Forelimb muscle (tissue), 1 donor: ENCODE measurements around the gene TJP2. TPM values are rescaled to one million over a fixed set of nuclear protein-coding genes. Genes with fewer than 3 reads are reported as not detected.
"Not testable (repeated sequence)": the region's sequence is repeated elsewhere in the genome, so short reads cannot be mapped to it uniquely, and the experiment has no call there.

ENCODE experiments used
- DNase-seq: peaks from one replicate; pipeline ENCODE4 v3.0.0-alpha.2; 2013; ENCODE audit warnings: low read depth
- polyA plus RNA-seq: library from polyadenylated mRNA; unstranded; fragments of 120-200 nt; gene quantifications from one replicate; pipeline ENCODE4 v1.2.1, GENCODE V29; 2013; ENCODE audit not compliant: insufficient read length

The TJP2 gene
- polyA plus RNA-seq, 1 donor: 9.7 TPM

DNA sequence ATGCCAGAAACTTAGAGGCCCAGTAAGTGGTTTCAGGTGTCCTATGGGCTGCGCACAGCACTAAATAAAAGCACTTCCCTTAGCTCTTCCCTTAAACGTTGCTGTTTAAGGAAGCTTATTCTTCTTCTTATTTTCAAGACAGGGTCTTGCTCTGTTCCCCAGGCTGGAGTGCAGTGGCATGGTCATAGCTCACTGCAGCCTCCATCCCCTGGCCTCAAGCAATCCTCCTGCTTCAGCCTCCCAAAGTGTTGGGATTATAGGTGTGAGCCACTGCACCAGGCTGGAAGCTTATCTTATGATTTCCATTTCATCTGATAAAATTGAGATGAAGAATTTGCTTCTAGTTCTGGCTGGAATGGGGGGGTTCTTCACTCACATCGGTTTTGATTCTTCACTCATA, 15.6 kb upstream of the TJP2 start:
- DNase-seq: no peak

DNA sequence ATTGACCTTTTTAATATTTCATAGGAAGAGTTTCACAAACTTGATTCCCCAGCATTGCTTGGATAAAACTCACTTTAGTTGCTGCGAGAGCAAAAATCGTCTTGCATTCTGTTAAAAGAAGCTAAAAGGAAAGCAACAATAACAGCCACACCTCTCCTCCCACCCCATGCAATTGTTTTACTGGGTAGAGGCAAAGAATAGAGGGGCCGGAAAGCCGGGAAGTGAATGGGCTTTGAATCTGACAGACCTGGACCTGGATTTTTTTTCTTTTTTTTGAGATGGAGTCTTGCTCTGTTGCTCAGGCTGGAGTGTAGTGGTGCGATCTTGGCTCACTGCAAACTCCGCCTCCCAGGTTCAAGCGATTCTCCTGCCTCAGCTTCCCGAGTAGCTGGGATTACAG, 9.5 kb upstream of the TJP2 start:
- DNase-seq: not testable (repeated sequence)

DNA sequence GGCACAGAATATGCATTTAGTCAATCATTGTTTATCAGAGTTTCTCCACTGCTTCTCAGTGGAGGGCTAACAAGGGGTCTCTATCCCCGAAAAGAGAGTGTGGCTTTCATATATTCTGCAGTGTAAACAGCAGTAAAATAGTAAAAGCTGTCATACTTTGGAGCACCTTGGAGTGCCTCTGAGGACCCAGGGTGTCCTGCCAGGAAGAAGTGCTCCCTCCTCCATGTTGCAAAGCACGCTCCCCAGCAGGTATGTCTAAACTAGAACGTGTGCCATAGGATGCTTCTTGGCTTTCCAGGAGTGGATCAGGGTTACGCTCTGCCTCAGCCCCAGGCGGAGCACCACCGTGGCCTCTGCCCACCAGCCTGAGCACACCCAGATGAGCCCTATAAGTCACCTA, 8.5 kb upstream of the TJP2 start:
- no peak for DNase-seq

DNA sequence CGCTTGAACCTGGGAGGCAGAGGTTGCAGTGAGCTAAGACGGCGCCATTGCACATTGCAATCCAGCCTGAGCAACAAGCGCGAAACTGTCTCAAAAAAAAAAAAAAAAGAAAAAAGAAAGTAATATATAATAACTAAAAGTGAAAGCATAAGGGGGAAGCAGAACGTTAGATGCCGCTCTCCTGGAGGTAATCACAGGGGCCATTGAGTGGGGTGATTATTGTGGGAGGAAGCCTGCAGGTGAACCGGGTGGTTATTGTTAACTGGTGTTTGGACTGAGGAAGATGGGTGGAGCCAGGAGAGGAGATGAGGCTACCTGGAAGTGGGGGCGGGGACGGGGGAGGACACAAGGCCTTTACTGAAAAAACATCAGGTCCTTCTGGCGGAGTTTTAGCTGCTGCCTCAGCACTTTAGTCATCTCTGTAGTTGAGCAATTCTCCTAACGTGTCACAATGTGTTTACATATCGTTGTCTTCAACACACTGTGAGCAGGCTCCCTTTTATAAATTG, 5.3 kb upstream of the TJP2 start:
- DNase-seq: no peak

DNA sequence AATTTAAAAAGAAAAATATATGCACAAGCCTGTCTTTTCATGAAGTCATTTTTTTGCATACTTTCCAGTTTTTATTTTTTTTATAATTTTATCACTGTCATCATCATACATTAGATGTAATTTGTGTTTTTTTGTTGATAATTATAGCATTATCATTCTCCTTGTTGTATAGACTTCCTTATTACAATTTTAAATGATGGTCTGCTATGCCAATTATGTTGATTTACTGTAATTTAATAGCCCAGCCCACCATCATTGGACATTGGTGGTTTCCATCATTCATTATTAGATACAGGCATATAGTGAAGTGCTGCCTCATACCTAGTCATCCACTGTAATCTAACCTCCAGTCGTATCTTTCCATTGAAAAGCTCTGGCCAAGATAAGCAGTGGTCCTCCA, 3.8 kb upstream of the TJP2 start:
- no peak for DNase-seq

DNA sequence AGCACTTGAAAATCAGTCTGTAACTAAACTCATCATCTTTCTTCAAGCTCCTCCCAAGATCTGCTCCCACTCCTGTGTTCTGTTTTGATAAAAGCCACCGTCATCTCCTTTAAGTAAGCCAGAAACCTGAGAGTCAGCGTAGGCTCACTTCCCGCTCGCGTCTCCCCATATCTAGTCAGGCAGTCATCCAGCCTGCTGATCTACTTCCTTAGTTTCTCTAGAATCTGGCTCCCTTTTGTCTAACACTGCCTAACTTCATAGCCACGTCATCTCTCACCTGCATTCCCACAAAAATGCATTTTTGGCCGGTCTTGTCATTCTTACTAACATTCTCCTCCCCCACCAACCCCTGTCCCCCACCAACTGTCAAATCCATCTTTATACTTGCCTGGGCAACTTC, 3.0 kb upstream of the TJP2 start:
- no peak for DNase-seq

DNA sequence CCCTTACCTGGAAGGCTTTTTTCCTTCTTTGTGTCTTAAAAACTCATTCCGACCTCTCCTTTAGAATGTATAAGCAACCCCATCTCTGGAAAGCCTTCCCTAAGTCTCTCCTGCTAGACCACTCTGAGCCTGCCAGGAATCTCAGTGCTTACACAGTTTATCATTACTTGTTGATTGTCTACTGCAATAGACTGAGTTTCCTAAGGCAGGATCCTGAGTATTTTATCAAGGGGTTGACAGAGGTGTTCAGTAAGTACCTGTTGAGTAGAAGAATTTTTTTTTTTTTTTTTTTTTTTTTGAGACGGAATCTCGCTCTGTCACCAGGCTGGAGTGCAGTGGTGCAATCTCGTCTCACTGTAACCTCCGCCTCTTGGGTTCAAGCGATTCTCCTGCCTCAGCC, 2.6 kb upstream of the TJP2 start:
- no peak for DNase-seq

DNA sequence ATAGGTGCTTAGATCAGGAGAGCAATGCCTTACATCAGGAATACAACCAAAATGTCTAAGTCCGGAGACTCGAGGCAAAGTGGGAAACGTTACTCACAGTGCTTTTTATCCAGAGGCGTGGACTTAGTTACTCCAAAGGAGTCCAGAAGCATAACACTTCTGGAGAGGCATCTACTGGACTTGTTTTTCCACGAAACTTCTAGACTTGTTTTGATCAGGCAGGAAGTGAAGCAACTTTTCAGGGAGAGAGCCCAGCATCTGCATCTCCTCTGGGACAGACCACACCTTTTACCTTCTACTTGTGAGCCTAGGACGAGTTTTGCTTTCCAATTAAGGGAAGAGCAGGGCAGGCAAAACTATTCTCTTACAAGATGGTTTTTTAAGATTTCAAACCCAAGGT, 1.2 kb upstream of the TJP2 start:
- no peak for DNase-seq

DNA sequence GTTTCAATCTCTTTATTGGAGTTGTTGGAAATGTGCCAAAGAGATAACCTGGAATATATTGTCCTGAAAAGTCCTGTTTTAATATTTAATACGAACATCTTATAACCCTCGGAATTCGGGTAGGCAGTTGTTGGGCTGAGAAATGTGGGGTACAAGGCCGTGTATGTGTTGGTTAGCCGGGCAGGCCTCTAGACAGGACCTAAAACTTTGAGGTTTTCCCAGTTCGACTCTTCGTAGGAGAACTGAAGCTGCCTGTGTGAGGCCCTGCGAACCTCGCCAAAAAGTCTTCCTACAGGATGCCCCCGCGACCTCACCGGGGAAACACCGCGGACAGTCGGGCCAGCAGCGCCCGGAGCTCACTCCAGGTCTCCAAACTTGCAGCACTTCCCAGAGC, 583 bp upstream of the TJP2 start:
- no peak for DNase-seq

DNA sequence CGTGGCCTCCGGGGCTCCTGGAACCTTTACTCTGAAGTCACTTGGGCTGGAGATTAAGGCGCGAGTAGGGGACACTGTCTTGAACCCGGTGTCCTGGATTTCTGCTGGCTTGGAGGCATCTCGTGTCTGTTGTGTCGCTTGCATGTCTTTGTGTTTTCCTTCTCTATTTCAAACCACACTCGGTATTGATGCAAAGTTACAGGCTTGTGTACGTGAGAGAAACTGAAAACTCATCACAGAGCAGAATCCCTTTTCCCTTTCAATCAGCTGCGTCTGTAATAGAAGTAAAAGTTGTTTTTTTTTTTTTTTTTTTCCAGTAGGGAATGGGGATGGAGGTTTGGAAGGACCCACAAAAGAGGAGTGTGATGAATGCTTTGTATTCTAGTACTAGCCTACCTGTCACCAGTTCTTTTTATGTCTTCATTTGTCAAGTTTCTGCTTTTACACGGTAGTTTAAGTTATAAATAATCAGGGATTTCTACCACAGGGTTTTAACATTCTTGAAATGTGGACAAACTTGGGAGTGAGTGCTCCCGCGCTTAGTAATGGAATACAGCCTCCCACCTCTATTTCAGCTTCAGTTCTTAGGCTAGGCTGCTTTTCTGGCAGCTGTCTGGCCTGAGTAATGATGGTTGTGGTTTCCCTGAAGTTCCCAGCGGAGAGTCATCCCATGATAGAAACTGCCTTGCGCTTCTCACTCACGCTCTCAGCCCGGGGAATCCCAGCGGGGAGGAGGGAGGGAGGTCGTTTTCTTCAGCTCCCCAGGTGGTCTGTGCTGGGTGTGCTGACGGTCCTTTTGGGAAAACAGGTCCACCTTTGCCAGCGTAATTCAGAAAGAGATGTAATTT, 763 bp downstream of the TJP2 start:
- no peak for DNase-seq

DNA sequence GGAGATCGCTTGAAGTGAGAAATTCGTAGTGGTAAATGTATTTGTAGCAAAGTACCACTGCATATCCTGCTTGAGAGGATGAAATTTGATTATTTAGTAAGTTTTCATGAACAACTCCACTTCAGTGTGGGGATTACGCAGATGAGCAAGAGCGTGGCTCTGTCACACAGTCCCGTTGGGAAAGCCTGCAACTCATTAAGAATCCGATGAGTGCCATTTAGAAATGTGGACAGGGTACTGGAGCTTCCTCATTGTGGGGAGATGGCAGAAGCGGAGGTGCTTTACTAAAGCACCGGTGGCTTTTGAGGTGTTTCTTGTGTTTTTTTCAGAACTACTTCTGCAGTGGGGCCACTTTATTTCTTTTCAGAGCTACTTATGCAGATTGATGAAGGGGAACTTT, 1.4 kb downstream of the TJP2 start:
- no peak for DNase-seq

DNA sequence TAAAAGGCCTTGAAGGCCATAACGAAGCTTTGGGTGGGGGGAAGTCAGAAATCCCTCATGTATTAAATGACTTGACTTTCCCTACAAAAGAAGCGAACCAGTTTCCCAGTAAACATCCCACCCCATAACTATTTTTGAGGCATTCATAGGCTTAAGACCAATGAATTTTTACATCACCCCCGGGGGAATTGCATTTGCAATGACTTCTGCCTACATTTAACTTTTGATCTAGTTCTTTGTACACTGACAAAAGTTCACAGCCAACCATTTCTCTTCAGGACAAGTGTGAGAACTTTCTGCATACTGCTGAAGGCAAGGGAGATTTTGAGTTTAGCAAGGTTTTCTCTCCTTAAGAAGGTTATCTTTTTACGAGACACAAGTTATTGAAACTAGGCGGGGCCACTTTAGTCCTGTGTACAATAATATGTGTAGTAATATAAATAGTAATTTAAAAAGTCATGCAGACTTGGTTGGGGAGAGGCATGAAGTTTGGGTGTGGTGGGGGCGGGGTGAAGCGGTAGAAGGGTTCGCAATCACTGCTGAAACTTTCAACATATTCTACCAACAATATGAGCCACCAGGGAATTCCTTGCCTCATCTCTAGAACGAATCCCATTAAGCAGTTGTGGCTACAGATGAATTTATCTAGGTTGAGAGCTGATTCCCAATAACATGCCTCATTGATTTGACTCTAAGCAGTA, 2.5 kb downstream of the TJP2 start:
- DNase-seq: no peak

DNA sequence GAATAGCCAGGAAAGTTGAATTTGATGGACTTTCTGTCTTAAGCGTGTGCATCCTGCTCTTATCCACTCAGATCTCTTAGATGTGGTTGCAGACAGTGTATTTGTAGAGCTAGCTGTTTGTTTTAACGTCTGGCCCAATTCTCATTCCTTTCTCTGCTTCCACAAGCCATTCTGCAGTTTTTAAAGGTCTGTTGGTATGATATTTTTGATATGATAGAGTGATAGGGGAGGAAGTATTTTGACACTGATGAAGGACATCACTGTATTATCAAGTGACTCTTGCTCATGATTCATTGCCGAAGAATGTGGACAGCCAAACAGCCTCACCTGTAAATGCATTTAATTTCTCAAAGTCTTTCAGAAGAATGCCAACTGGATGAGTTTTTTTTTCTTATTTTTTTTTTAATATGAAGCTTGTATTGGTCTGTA, 4.5 kb downstream of the TJP2 start:
- DNase-seq: no peak

DNA sequence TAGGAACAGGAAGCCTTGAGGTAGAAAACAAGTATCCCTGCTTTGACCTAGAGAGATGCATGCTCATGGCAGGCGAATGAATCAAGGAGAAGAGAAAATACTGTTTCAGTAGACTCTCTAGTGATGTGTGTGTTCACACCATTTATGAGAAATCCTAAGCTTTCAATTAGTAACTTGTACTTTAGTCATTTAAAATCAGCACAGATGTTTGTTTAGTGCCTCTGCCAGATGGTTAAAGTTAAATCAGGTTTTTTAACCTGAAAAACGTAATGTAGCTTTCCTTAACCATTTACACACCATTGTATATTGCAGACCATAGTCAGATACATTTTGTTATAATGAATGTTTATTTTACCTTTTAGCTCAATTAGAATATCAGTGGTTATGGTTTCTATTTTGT, 5.0 kb downstream of the TJP2 start:
- no peak for DNase-seq

DNA sequence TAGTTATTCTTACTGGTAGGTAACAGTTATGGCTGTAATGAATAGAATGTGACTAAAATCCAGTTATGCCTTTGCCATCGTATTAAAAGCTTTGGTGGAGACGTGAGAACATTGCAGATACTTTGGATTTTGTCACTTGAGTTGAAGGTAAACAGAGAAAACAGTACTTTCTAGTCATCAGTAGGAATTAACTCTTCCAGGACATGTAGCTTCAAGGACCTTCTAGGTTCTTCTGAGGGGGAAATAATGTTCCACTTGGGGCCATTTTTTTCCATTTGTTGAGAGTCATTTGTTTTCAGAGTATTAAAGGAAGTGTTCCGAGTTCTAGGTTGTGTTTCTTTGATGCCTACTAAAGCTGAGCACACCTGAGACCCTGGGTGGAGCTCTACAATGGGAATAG, 6.1 kb downstream of the TJP2 start:
- DNase-seq: no peak

DNA sequence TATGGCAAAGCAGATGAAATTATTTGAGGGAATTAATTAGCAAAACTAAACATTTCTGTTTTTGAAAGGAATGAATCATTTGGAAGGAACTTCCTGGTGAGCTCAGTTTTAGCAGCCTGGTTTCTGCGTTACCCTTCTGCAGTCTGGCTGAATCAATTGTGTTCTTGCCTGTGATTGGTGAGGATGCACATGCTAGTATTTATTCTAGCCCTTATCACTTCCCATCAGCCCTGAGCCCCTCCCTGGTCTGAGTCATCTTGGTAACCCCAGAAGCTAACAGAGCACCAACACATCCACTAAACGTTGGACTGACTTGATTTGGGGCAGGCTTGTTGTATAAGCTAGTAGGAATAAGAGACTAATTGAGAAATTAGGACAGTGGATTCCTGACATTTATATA, 6.6 kb downstream of the TJP2 start:
- no peak for DNase-seq

DNA sequence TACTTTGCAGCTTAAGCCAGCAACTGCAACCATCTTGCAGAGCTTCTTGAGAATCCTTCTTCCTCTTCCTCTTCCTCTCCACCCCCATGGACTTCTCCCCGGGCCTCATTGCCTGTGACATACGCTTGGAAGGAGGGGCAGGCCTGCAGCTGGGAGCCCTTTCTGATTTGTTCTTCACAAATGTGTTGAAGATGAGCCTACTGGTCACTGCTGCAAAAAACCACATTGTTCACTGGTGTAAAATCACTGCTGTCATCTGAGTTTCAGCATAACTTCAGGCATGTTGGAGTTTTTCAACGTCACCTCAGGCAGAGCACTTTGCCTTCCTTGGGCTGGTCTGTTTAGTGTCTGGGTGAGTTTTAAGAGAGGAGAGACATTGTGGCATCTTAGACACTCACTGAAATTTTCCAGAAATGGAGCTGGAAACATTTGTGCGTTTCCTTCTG, 7.9 kb downstream of the TJP2 start:
- DNase-seq: no peak

DNA sequence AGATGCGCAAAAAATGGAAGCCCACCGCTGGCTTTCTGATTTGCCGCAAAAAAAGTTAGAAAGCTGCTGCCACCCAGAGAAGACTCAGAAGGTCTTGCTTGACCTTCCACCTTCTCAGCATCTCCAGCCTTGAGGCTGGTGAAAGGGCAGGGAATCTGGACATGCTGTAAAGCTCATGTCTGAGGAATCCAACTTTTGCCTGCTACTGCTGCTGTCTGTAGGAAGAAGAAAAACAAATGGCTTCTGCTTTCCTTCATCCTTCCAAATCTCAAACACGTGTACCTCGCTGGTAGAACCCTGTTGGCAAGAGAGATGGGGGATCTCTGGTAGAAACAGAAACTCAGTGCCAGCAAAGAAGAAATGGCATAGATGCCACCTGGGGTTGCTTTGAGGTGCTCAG, 10.2 kb downstream of the TJP2 start:
- DNase-seq: no peak

DNA sequence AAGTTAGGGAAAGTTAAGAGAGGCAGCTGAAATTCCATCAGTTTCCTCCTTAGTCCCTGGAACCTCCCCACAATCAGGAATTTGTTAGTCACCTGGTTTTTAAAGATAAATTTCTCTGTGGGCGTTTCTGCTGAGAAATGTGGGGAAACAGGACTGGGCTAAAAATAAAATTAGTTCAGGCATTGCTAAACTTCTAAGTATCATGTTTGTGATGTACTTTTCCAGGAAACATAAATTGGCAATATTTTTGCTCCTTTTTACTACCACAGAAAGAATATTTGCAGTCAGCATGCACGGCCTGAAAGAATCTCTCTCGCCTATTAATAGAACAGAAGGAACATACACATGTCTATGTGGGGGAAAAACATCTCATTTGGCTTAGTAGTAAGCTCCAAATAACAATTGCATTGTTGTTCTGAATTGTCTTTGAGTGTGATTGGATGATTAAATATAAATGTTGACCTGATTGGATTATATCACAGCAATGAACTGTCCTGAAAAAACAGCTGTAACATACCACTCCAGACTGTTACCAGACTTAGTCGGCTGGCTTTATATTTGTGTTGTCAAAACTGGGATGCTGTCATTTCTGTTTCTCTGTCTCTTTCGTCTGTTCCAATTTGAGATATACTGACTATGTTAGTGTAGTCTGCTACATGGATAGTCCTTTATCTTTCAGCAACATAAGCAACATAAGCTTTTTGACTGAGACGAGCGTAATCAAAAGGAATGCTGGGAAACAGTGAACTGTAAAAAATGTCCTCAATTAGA, 12.9 kb downstream of the TJP2 start:
- no peak for DNase-seq

DNA sequence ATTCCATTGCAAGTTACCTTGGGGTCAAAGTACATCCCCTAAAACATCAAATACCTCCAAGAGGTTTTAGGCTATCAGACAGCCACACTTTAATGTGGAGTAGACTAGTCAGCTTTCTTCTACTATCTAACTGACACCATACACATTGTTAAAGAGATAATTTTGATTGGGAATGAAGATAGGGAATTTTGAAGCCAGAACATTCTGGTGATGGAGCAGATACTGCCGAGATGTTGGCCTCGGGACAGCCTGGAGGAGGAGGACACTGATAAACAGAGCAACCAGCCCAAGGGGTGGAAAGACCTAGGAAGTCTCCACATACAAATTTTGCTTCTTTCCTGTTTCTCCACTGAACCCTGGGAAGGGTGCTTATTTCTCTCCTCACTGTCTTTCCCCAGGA, 14.9 kb downstream of the TJP2 start:
- DNase-seq: no peak

DNA sequence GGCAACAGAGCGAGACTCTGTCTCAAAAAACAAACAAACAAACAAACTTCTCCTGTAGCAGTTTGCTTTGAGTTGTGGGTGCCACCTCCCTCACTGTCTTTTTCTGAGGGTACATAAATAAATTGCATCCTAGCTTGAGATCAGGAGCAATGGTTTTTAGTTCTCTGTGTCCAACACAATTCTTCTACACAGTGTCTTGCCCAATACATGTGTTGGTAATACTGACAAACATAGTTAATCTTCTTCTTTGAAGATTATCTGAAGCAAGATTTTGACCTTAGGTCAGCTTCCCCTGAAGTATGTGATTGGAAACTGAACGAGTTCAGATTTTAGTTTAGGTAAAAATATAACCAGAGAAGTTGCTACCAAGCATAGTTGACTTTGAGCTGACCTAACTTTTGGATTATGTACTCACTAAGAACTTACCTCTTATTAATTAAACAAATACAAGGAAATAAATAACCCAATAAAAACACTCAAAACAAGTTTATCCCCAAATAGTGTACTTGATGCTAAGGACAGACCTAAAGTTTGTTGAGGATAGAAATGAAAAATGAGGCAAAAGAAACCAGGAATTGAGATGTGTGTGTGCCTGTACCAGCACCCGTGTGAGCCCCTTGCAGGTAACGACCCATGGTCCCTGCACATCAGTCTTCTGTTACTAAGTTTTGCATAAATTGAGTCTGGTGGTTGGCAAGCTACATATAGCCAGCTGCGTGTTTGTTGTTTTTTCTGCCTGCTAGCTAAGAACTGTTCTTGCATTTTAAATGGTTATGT, 16.2 kb downstream of the TJP2 start:
- DNase-seq: no peak

DNA sequence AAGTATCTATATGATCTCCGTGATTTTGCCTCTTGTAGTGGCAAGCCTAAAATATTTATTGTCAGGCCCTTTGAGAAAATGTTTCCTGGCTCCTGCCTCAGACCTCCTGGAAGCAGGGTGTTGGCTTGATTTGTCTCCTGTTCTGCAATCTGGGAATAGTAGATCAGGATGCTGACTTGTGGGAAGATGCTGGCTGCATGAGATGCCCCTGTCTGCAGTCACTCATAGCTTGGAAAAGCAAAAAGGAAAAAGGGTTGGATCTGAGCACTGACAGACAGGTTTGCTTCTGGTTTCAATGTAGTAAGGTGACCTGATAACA, 16.7 kb downstream of the TJP2 start:
- no peak for DNase-seq
